Amygdala (tissue), 56 donors: ENCODE results near the gene CRLF2.
"Not testable (repeated sequence)": the region's sequence is repeated elsewhere in the genome, so short reads cannot be mapped to it uniquely, and the experiment has no call there.

ENCODE experiments used
- DNase-seq, 56 donors: peaks; one replicate each; lab custom pipeline; 2025; lab: John Stamatoyannopoulos, UW

CRLF2 gene, protein sequence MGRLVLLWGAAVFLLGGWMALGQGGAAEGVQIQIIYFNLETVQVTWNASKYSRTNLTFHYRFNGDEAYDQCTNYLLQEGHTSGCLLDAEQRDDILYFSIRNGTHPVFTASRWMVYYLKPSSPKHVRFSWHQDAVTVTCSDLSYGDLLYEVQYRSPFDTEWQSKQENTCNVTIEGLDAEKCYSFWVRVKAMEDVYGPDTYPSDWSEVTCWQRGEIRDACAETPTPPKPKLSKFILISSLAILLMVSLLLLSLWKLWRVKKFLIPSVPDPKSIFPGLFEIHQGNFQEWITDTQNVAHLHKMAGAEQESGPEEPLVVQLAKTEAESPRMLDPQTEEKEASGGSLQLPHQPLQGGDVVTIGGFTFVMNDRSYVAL

DNA sequence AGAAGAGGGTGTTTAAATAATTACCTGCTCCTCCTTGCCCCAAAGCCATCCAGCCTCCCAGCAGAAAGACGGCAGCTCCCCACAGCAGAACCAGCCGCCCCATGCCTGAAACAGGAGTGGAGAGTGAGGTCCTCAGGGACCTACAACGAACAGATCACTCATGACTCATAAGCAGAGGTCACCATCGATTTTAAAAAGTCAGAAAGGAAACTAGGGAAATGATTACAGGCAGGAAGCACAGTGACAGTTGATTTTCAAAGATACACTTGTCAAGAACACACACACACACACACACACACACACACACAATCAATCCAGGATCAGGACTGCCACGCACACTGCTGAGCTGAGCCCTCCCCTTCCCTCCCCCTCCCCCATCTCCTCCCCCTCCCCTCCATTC, at the start of gene CRLF2:
TSS of gene CRLF2 (minus strand) at position 118 of the 400 bp plus-strand sequence. CDS start at position 103, 15 bp downstream.
- DNase-seq: no peak

- not testable (repeated sequence) for DNase-seq
These were observed 49.3 kb upstream of the CRLF2 start for GRCh38 chrX:1261771-1262170.

DNA sequence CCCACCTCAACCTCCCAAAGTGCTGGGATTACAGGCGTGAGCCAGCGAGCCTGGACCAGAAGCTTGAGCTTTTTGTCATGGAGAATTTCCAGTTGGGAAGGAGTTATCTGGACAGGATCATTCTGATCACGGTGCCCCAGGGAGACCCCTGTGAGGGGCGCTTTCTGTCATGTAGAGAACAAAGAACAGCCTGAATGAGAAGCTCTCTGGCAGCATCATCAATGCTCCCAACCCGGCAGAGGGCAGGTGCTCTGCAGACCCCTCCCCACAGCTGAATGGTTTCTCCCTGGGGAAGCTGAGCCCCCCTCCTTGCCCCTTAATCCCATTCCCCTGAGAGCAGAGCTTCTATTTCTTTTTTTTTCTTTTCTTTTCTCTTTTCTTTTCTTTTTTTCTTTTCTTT, 48.8 kb upstream of the CRLF2 start:
- no peak for DNase-seq

DNA sequence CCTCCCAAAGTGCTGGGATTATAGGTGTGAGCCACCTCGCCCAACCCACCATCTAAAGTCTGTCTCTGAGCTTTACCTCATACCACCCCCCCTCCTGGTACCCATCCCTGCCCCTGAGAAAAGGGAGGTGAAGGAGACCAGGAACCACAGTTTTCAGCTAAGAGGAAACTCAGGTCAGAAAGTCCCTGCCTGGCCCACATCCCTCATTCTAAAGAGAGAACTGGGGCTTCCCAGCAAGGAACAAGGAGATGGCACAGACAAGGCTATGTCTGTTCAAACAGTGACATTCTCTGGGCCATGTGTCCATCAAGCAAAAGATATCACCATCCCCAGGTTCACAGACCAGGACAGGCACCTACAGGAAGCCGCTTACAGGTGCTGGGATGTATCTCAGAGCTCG, 40.4 kb upstream of the CRLF2 start:
- no peak for DNase-seq

DNA sequence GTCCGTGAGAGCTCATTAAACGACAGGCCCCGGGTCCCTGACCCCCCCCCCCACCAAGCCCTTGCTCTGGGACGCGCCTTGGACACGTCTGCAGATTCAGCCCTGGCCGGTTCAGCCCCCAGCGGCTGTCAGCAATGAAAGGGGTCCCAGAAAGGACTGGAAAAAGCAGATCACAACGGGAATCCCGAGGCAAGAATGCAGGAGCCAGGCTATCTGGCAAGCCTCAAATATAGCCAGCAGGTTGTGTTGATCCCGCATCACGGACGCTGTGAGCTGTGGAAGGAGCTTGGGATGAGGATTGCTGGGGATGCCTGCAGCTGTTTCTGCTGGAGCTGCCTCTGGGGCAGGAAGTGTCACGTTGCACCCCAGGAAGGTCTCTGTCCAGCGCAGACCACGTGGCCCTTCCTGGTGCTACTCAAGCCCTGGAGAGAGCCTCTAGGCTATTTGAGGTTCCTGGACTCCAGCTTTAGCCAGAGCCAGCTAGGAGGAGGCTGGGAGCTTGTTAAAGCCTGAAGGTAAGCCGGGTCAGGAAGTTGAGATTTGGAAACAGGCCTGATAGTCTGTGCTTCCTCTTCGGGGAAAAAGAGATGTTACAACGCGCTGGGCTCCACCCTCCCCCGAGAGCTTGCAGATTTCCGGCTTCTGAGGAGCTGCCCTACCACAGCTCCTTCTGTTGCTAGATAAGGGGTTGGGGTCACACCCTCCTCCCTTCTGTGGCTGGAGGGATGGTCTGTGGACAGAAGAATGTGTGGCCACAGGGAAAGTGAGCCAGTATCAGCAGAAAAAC, 36.8 kb upstream of the CRLF2 start:
- DNase-seq: no peak

GRCh38 chrX:1248331-1249061, 36.0 kb upstream of the CRLF2 start:
- peak in 1 of 56 donors; percentile 2 for DNase-seq

- DNase-seq: peak in 29 of 56 donors; percentile 1 to 63 (median 6)
These were observed 34.4 kb upstream of the CRLF2 start for GRCh38 chrX:1246816-1247215.

- DNase-seq: no peak
These were observed 32.0 kb upstream of the CRLF2 start for GRCh38 chrX:1244164-1245076.

DNA sequence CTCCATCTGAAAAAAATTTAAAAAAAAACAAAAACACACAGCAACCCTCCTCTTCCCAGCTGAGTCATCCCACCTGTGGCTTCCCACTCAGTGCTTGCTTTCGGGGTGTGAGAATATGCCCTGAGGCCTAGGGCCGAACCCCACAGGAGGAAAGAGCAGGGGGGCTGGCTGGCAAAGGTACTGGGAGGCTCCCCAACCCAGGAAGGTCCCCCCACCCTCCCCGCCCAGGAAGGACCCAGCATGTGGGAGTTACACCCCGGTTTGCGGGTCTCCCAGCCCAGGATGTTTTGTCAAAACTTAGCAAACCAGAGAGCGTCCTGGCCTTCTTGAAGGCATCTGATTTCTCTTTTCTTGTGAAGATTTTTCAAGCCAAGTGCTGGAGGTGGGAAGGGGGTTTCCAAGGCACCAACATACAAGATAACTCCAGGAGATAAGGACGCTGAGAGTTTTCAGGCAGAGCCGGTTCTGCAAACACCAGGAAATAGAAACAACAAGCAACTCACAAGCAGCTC, 30.5 kb upstream of the CRLF2 start:
- no peak for DNase-seq

GRCh38 chrX:1240551-1240950, 28.1 kb upstream of the CRLF2 start:
- not testable (repeated sequence) for DNase-seq

DNA sequence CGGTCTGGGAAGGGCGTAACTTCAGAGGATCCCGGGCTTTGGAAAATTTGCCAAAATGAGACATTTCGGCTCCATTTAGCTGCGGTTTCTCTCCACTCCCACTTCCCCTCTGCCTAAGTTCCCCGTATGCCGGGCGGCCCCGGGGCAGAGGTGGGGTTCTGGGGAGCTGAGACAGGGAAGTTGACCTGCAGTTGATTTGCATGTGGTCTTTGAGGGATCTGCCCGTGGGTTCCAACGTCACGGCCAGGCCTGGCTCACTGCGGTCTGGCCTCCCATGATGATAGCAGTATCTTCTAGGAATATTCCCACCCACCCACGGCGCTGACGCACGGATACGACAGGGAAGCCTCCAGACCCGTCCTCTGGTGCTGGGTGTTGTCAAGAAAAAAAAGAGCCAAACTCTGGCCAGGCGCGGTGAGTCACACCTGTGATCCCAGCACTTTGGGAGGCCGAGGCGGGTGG, 27.3 kb upstream of the CRLF2 start:
- DNase-seq: peak in 46 of 56 donors; percentile 1 to 64 (median 17)

DNA sequence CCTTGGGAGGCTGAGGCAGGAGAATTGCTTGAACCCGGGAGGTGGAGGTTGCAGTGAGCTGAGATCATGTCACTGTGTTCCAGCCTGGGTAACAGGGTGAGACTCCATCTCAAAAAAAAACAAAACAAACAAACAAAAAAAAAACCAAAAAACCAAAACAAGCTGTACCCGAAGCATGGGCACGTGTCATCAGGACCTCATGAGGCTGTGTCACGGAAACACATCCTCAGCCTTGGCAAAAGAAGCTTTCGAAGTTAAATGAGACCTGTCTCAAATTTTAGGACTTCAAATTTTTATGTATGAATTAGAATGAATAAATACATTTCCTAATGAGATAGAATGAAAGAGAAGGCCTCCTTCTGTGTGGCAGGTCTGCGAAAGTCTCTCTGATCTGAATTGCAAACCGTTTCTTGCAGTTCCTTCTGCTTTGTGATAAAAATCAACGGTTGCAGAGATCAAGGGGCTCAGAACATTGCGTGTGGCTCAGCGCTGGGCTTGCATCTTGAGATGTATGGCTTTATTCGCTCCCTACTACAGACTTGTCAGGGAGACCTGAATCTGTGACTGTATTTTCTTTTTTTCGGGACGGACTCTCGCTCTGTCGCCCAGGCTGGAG, 19.5 kb upstream of the CRLF2 start:
- no peak for DNase-seq

- DNase-seq: not testable (repeated sequence)
These were observed 15.7 kb upstream of the CRLF2 start for GRCh38 chrX:1228101-1228500.

GRCh38 chrX:1226249-1226648, 13.8 kb upstream of the CRLF2 start:
- DNase-seq: no peak

DNA sequence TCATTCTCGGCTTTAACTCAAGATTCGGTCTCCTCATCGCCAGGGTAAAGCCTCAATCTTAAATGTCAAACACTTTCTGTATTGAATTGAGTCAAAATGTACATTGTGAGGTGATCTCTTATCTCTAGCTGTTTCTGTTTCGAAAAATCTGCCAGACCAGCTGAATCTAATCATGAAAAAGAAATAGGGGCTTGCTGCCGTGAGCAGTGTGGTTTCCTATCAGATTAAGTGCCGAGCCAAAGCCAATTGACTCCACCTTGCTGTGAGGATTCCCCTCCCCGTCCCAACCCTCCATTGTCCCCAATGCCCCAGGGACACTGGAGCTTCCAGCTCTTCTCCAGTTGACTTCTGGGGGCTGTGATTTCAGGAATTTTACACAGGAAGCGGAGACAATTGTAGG, 12.5 kb upstream of the CRLF2 start:
- no peak for DNase-seq

DNA sequence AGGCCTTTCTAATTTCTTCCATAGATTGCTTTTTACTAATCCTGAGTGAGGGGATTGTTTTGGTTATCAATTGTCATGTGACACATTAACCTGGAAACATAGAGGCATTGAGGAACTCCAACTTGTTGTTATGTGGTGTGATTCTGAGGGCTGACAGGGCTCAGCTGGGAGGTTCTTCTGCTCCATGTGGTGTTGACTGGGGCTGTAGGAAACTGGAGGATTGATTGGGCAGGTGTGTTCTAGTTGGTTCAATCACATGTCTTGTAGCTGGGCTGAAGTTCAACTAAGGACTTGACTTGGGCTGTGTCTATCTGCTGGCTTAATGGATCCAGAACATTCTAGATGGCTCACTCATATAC, 10.8 kb upstream of the CRLF2 start:
- DNase-seq: no peak

- no peak for DNase-seq
These were observed 10.2 kb upstream of the CRLF2 start for GRCh38 chrX:1222531-1223241.

DNA sequence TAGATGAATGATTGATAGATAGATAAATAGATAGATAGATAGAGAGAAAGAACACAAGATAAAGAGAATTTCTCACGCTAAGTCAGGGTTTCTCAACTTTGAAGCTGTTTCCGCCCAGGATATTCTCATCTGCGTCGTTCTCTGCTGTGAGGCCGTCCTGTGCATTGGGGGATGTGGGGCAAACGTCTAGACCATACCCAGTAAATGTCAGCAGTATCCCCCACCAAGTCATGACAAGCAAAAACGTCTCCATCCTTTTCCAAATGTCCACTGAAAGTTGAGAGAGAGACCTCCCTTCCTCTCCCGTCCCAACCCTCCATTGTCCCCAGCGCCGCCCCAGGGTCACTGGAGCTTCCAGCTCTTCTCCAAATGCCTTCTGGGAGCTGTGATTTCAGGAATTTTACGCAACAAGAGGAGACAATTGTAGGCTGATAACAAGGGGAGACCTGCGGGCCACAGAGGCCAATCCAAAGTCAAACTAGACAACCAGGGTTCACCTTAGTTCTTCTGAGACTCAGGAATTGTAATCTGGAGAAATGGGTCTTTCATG, 8.9 kb upstream of the CRLF2 start:
- no peak for DNase-seq
